Measurements from ENCODE around the gene GFM2. TPM values are rescaled to one million over a fixed set of nuclear protein-coding genes. Genes with fewer than 3 reads are reported as not detected.

GFM2 gene
- total RNA-seq, 4 donors from 2014 or later, result 19.3 to 27.0 (median 24.7) TPM

DNA sequence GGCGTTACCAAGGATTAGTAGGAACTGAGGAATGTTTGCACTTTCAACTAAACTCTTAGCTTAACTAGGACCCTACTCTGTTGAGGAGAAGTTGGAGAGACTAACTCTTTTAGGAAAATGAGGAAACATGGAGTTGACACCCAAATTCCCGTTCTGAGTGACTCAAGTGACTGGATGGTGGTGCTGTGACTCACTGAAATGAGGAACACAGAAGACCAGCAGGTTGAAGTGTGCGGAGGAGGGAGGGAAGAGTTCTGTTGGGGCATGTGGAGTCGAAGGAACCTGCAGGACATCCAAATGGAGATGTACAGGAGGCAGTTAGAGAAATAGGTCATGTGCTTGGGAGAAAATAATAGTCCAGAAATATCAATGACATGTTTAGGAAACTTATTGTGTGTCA, 73.7 kb downstream of the GFM2 start:
- TF ChIP-seq POLR2AphosphoS5 (IDR thresholded peaks at IDR 0.05) (no peak), POLR2A (IDR thresholded peaks at IDR 0.05) (no peak), EP300 (IDR thresholded peaks at IDR 0.05; ENCODE audit: low read depth) (no peak), CTCF (IDR thresholded peaks at IDR 0.05) (no peak)
- 66 to 90% methylated on average over 4 of the region's 4 CpGs for WGBS, 2 donors (ENCODE audit: low coverage in 1 of 2)
- Histone ChIP-seq H3K36me3 (peaks cover 0 to 50% (median 14%) of the 10 kb centered on the region in 4 donors), H3K4me1 (no peaks in the 10 kb centered on the region), H3K27ac (no peak overlapping the region), H3K27me3 (no peaks in the 10 kb centered on the region), H3K9me3 (no peaks in the 10 kb centered on the region), H3K4me3 (no peak overlapping the region)
- intact Hi-C loops (cut with DNase I; ENCODE audit: low total_unique reads), result no loop called here
- DNase-seq, result no peak
- in situ Hi-C loops (cut with MboI; ENCODE audit: low pct_ligation_motif_present in 1 of 4, low pct_unique_long_range_greater_than_20kb in 1 of 4, low sequenced_read_pairs in 3 of 4), result no loop called here

DNA sequence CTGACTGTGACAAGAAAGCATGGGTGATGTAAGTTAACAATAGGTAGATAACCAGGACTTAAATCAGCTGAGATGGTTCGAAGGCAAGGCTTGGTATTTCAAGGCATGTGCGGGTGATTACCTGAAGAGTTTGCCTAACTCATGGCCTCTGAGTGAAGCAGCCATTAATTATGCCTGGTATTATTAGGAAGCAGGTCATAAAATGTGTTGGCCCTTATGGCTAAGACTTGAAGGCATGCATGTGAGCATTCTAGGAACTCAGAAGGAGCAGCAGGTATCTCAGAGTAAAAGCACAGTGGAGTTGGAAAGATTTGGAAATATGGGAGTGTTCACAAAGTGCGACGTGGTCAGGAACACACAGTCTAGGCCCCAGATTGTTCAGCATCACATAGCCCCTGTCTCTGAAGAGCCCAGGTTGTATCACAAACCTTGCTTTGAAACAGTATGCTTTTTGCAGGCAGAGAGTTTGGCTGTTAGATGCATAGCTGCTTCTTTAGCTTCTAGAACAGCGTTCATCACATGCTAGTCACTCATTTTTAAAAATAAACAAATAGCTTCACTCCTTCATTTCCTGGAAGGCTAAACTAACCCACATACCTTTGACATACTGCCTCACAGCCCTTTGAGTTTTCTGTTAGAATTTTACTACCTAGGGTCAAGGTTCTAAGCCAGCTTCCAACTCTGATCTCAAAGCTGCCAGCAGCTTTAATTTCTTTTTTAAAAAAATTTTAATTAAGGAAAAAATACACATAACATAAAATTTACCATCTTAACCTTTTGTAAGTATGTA, 79.8 kb downstream of the GFM2 start:
- intact Hi-C loops (cut with DNase I; ENCODE audit: low total_unique reads) (no loop called here), in situ Hi-C loops (cut with MboI; ENCODE audit: low pct_ligation_motif_present in 1 of 4, low pct_unique_long_range_greater_than_20kb in 1 of 4, low sequenced_read_pairs in 3 of 4) (no loop called here)
- H3K36me3 ChIP-seq, result peaks cover 0 to 11% (median 2%) of the 10 kb centered on the region in 4 donors
- no peak for TF ChIP-seq CTCF (IDR thresholded peaks at IDR 0.05)
- TF ChIP-seq POLR2A (IDR thresholded peaks at IDR 0.05), result no peak
- no peak overlapping the region for H3K4me3 ChIP-seq
- no peaks in the 10 kb centered on the region for H3K9me3 ChIP-seq
- peaks cover 6 to 24% (median 20%) of the 10 kb centered on the region in 4 donors for H3K4me1 ChIP-seq
- WGBS, 2 donors (ENCODE audit: low coverage in 1 of 2), result 67 to 74% methylated on average over 2 to 5 of the region's 5 CpGs
- H3K27me3 ChIP-seq, result no peaks in the 10 kb centered on the region
- peak overlapping the region in 1 of 4 donors; percentile 87 for H3K27ac ChIP-seq
- no peak for DNase-seq

DNA sequence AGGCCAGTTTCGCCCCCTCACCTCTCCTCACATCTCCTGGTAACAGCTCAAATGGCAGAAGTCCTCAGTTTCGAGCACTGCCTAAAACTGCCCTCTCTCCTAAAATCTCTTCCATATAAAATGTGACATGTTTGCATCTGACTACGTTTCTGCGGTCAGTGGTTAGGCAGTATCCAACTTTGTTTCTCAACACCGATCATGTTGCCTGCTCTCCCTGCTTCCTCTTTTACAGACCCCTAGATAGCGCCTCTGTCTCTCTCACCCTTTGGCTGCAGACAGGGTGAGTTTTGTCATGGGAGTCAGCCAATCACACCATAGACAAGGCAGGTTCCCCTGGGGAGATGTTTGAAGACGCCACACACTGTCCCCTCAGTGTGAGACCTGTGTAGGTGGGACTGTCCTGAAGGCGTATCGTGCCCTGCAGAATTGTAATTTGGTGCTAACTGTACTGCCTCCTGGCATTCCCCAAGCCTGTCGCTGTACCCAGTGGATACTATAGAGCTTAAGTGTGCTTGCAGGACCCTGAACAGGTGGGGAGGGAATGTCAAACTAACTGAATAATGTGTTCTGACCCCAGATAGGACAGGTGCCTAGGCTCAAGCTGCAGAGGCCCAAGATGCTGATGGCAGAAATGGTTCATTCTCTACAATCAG, 80.8 kb downstream of the GFM2 start:
- Histone ChIP-seq H3K9me3 (no peaks in the 10 kb centered on the region), H3K4me3 (peak overlapping the region; percentile 65 to 91 (median 88)), H3K4me1 (peaks cover 6 to 24% (median 20%) of the 10 kb centered on the region in 4 donors), H3K36me3 (peaks cover 0 to 11% (median 2%) of the 10 kb centered on the region in 4 donors), H3K27ac (peak overlapping the region; percentile 87 to 92 (median 90)), H3K27me3 (no peaks in the 10 kb centered on the region)
- TF ChIP-seq POLR2A (IDR thresholded peaks at IDR 0.05), result peak; percentile 13
- no peak for TF ChIP-seq CTCF (IDR thresholded peaks at IDR 0.05)
- peak in 1 of 3 donors; percentile 22 for TF ChIP-seq POLR2AphosphoS5 (IDR thresholded peaks at IDR 0.05)
- DNase-seq, result no peak
- in situ Hi-C loops (cut with MboI; ENCODE audit: low pct_ligation_motif_present in 1 of 4, low pct_unique_long_range_greater_than_20kb in 1 of 4, low sequenced_read_pairs in 3 of 4) (no loop called here), intact Hi-C loops (cut with DNase I; ENCODE audit: low total_unique reads) (no loop called here)
- WGBS, 2 donors (ENCODE audit: low coverage in 1 of 2), result 35 to 45% methylated on average over 6 to 10 of the region's 10 CpGs

All from transverse colon (tissue), 4 donors.